GM13976 (cell line): ENCODE data around the gene PNPLA7.
"Not testable (repeated sequence)": the region's sequence is repeated elsewhere in the genome, so short reads cannot be mapped to it uniquely, and the experiment has no call there.

ENCODE experiments used
- DNase-seq: peaks from one replicate; pipeline ENCODE4 v3.0.0; 2012; ENCODE audit warnings: low spot score
- in situ Hi-C: fragments of 300-500 bp; cut with MboI; formaldehyde crosslinking; loops from one replicate; pipeline ENCODE4 v1.12.0; 2022; ENCODE audit warnings: low sequenced_read_pairs, mixed read lengths, inconsistent platforms; ENCODE audit not compliant: unreplicated experiment
- TF ChIP-seq, protein P1 (sequence below): IDR thresholded peaks from 2 replicates; pipeline ENCODE4 v1.5.1; 2012; ENCODE audit warnings: borderline replicate concordance, mild to moderate bottlenecking; ENCODE audit not compliant: insufficient read depth; ENCODE audit errors: extremely low read depth, missing control alignments, control extremely low read depth

Gene PNPLA7

DNA sequence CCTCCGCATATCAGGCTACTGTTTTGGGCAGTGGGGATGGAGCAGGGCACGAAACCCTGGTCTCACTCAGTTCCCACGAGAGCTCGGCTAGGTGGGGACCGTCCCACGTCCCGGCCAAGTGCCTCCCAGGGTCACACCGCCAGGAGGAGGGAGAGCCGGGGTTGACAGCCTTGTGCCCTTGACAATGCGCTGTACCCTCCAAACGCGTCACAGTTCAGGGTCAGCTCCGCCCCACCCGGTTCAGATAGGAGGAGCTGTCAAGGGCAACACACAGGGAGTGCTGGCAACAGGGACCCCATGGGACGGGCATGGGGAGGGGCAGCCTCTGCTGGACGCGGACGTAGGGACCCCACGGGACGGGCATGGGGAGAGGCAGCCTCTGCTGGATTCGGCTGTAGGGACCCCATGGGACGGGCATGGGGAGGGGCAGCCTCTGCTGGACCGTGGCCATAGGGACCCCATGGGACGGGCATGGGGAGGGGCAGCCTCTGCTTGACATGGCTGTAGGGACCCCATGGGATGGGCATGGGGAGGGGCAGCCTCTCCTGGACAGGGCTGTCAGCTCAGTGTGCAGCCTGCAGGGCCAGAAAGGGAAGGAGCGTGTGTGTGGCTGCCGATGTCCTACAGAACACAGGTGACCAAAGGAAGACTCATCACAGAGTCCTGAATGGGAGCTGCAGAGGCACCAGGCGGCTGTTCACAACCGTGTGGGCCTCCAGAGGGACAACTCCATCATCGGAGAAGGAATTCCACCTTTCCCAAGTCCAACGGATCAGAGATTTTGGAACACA lies 29.4 kb downstream of the PNPLA7 start:
- DNase-seq: no peak
- TF ChIP-seq, protein P1, sequence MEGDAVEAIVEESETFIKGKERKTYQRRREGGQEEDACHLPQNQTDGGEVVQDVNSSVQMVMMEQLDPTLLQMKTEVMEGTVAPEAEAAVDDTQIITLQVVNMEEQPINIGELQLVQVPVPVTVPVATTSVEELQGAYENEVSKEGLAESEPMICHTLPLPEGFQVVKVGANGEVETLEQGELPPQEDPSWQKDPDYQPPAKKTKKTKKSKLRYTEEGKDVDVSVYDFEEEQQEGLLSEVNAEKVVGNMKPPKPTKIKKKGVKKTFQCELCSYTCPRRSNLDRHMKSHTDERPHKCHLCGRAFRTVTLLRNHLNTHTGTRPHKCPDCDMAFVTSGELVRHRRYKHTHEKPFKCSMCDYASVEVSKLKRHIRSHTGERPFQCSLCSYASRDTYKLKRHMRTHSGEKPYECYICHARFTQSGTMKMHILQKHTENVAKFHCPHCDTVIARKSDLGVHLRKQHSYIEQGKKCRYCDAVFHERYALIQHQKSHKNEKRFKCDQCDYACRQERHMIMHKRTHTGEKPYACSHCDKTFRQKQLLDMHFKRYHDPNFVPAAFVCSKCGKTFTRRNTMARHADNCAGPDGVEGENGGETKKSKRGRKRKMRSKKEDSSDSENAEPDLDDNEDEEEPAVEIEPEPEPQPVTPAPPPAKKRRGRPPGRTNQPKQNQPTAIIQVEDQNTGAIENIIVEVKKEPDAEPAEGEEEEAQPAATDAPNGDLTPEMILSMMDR: no peak
- in situ Hi-C loops: no loop called here

DNA sequence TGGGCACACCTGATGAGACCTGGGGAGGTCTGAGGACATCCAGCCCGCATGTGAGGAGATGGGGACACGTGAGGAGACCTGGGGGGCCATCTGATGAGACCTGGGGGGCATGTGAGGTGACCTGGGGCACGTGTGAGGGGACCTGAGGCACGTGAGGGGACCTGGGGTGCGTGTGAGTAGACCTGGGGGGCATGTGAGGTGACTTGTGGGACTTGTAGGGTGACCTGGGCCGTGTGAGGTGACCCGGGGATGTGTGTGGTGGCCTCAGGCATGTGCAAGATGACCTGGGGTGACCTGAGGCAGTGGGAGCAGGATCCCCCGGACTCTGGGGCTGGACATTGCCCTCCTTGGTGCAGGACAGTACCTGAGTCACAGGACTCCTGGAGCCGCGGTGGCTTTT lies 30.6 kb downstream of the PNPLA7 start:
- in situ Hi-C loops: no loop called here
- DNase-seq: no peak
- TF ChIP-seq, protein P1: no peak

DNA sequence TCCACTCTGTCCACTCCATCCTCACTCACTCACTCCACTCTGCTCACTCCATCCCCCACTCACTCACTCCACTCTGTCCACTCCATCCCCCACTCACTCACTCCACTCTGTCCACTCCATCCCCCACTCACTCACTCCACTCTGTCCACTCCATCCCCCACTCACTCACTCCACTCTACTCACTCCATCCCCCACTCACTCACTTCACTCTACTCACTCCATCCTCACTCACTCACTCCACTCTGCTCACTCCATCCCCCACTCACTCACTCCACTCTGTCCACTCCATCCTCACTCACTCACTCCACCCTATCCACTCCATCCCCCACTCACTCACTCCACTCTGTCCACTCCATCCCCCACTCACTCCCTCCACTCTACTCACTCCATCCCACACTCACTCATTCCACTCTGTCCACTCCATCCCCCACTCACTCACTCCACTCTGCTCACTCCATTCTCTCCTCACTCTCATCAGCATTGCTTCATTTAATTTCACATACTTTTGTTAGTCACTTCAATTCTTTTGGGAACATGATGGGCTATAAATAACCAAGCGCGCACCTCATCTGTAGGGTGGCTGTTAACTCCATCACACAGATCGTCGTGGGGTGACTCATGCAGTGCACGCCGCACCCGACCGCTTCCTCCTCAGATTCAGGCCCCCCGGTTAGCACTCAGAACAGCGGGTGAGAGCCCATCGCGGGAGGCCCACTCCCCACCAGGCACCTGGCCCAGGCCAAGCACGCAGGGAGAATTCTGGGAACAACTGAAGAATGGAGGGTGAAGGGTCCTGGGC lies 31.3 kb downstream of the PNPLA7 start:
- DNase-seq, in situ Hi-C loops: not testable (repeated sequence)

DNA sequence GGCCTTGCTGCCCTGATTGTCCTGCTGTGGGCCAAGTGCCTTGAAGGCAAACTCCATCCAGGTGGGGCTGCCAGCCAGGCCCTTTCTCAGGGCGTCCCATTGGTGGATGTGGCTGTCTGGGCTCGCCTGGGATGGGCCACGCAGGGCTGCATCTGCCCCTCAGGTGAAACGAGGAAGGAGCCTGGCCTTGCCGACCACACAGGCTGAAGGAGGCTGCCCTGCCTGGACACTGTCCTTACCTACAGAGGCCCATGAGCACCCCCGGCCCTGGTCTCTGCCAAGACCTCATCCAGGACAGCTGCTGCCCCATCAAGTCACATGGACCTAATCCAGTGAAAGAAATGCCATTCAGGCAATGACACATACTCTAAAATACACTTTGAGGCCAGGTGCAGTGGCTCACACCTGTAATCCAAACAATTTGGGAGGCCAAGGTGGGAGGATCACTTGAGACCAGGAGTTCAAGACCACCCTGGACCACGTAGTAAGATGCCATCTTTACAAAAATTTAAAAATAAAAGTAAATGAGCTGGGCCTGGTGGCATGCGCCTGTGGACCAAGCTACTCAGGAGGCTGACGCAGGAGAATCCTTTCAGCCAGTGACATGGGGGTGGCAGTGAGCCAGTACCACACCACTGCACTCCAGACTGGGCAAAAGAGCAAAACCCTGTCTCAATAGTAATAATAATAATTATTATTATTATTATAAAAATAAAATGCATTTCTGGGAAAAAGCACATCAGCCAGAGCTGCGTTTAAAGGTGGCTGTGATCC lies 33.9 kb downstream of the PNPLA7 start:
- in situ Hi-C loops: no loop called here
- TF ChIP-seq, protein P1: no peak
- no peak for DNase-seq

DNA sequence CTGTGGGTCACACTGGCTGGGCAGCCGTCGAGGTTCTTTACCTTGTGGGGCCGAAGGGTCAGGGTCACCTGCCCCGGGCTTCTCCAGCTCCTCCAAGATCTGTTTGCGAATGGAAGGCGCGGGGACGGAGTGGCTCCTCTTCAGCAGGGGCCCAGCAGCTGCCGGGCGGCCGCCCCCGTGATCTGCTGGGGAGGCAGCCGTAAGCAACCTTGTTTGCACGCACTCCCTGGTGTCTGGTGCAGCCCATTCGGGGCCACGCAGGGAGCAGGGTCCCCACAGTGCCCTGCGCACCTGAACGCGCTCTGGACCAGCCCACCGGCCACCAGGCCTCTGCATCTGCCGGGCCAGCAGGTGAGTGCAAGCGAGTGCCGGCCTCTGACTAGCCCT lies 34.9 kb downstream of the PNPLA7 start:
- TF ChIP-seq, protein P1: no peak
- DNase-seq: no peak
- in situ Hi-C loops: no loop called here

DNA sequence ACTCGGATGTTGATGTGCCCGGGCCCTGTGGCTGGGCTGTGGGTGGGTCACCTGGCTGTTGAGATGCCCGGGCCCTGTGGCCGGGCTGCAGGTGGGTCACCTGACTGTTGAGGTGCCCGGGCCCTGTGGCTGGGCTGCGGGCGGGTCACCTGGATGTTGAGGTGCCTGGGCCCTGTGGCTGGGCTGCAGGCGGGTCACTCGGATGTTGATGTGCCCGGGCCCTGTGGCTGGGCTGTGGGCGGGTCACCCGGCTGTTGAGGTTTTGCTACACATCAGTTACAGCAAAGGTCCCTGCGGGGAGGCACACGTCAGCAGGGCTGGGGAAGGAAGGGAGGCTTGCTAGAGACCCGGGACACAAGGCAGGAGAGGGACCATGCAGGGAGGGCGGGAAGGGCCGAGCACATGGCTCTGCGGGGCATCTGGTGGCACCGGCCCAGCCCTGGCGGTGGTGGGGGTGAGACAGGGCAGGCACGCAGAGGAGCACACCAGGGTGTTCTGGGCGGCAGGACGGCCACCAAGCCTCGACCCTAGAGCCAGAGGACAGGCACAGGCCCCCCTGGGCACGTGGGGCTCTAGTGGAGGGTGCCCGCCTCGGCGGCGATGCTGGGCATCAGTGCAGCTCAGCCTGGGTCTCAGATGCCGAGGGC lies 35.4 kb downstream of the PNPLA7 start:
- no peak for DNase-seq
- TF ChIP-seq, protein P1: no peak
- in situ Hi-C loops: no loop called here

DNA sequence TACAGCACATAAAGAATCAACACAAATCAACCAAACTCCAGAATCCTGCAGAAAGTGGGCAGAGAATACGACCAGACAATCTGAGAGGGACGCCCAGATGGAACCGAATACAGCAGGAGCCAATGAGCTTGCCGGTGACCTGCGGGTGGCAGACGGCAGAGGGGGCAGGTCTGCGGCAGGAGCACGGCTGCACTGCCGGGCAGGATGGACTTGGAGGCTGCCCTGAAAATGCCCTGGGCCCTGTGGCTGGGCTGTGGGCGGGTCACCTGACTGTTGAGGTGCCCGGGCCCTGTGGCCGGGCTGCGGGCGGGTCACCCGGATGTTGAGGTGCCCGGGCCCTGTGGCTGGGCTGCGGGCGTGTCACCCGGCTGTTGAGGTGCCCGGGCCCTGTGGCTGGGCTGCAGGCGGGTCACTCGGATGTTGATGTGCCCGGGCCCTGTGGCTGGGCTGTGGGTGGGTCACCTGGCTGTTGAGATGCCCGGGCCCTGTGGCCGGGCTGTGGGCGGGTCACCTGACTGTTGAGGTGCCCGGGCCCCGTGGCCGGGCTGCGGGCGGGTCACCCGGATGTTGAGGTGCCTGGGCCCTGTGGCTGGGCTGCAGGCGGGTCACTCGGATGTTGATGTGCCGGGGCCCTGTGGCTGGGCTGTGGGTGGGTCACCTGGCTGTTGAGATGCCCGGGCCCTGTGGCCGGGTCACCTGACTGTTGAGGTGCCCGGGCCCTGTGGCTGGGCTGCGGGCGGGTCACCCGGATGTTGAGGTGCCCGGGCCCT lies 36.2 kb downstream of the PNPLA7 start:
- in situ Hi-C loops, DNase-seq: not testable (repeated sequence)

DNA sequence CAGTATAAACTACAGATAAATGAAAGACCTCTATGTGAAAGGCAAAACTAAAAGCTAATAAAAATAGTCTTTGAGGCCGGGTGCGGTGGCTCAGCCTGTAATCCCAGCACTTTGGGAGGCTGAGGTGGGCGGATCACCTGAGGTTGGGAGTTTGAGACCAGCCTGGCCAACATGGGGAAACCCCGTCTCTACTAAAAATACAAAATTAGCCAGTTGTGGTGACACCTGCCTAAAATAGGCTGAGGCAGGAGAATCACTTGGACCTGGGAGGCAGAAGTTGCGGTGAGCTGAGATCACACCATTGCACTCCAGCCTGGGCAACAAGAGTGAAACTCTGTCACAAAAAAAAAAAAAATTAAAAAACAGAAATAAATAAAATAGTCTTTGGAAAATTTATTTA lies 37.1 kb downstream of the PNPLA7 start:
- in situ Hi-C loops, DNase-seq: not testable (repeated sequence)
